Stimulated activated CD4-positive, alpha-beta T cell treated with anti-CD3 and anti-CD28 coated beads, Interleukin-15, amount 100 ng/mL, for 24 hours (primary cell): ENCODE data around the gene ELF1.
A peak's percentile ranks its signal among the peaks of the same experiment; 100 is the strongest.
"Not testable (repeated sequence)": the region's sequence is repeated elsewhere in the genome, so short reads cannot be mapped to it uniquely, and the experiment has no call there.

Source experiments
- DNase-seq: peaks from one replicate; pipeline ENCODE4 v3.0.0-alpha.2; 2020

Gene ELF1

GRCh38 chr13:41040584-41041334 is 21.6 kb upstream of the ELF1 start:
- DNase-seq, result no peak

DNA sequence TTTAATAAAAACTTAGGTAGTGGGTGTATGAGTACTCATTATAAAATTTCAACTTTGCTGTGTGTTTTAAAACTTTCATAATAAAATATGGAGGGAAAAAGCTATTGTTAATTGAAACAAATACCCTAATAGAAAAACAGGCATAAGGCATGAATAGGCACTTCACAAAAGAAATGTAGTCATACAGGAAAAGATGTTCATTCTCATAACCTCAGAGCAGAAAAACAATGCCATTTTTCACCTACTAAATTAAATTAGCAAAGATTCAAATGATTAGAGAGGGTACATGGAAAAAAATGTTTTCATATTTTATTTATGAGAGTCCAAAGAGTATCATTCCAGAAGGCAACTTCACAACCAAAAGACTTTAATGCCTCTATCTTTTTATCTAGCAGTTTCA is 20.6 kb upstream of the ELF1 start:
- no peak for DNase-seq

- not testable (repeated sequence) for DNase-seq
Measured at GRCh38 chr13:41036557-41036956, 17.4 kb upstream of the ELF1 start.

- DNase-seq, result no peak
Measured at GRCh38 chr13:41034881-41035280, 15.8 kb upstream of the ELF1 start.

GRCh38 chr13:41034382-41034781 is 15.3 kb upstream of the ELF1 start:
- no peak for DNase-seq

DNA sequence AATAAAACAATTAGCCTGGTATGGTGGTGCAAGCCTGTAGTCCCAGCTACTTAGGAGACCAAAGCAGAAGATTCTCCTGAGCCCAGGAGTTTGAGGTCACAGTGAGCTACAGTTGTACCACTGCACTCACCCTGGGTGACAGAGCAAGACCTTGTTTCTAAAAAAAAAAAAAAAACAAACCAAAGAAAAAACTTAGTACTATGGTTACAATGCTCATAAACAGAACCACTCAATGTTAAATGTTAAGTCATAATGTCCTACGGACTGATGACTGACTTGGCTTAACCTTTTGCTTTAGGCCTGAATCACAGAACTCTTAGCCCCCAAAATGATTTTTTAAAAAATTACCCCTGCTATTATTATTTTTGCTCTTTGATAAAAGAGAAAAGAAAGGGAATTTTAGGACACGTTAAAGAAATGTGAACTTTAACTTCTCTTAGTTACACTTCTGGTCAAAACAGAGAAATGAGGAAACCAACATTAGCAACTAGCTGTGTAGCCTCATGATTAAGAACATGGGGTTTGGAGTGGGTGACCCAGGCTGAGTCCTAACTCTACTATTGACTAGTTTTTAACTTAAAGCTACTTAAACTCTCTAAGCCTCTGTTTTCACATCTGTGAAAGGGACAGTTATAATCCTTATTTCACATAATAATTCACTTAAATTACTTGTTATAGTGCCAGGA is 13.7 kb upstream of the ELF1 start:
- DNase-seq, result no peak

DNA sequence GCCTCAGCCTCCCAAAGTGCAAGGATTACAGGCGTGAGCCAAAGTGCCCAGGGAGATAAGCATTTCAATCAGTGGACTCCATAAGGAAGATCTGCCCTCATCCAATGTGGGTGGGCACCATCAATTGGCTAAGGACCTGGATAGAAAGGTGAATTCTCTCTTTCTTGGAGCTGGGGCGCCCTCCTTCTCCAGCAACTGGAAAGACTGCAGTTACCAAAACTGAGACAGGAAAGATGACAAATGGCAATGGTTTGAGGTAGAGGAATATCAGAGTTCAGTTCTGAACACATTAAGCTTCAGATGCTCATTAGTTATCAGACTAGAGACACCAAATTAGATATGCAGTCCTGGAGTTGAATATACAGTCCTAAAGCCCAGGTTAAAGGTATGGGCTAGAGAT is 10.5 kb upstream of the ELF1 start:
- DNase-seq, result peak; percentile 19

GRCh38 chr13:41028051-41028450 is 8.9 kb upstream of the ELF1 start:
- no peak for DNase-seq

- DNase-seq, result no peak
Measured at GRCh38 chr13:41026788-41027187, 7.7 kb upstream of the ELF1 start.

DNA sequence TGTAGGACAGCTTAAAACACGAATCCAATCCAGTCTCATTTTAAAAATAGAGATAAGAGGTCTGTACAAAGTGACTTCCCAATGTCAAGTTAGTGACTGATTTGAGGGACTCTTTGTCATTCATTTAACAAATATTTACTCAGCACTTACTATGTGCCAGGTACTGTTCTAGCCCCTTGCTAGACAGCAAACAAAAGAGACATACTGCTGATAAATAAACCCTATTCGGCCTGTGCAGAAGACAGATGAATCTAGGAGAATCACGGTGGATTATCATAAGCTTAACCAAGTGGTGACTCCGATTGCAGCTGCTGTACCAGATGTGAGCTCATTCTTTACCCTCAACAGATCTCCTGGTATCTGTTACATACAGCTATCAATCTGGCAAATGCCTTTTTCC is 6.4 kb upstream of the ELF1 start:
- DNase-seq, result no peak

- no peak for DNase-seq
Measured at GRCh38 chr13:41019578-41020347, 647 bp upstream of the ELF1 start.

GRCh38 chr13:41018602-41018948 is 541 bp downstream of the ELF1 start:
- no peak for DNase-seq

DNA sequence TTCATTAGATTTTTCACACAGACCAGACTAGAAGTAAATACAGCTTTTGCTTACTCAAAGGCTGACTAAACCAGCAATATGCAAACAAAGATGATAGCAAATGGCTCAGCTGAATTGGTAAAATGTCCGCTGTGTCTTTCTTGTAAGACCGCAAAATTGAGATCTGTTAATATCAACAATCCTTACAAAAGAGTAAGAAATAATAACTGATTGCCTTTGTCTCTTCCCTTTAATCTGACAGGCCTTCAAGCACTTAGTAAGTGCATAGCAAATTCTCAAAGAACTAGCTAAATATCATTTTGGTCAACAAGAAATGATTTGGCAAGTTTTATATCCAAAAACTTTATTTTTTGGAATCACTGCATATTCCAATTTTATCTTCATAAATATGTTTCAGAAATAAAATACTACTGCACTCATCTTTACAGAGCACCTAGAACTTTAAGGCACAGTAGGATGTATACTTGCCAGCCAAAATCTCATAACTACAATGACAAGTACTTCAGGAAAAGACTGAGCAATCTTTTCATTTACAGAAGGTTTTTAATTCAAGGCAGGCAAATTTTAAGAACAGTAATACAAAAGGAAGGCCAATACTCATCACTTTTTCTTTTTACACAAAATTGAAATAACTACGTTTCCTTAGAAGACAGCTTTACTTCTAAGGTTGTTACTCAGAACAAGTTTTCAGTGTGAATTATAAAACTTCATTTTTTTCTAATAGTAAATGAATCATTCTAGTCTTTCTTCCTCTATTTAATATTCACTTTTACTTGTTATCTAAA is 1.1 kb downstream of the ELF1 start:
- no peak for DNase-seq

DNA sequence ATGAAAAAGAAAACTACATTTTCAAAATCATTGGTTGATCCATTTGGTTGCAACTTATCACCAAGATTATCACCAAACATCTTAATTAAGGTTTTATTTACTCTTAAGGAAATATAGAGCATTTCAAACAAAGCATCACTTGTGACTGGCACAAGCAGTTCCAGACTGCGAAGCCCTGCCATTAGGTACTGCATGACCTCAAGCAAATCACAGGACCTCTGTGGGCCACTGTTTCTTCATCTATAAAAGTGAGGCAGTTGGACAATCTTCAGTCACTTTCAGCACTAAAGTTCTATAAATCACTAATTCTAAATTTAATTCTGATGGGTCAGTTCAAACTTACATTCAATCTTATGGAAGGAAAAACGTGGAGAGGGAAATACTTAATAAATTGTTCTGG is 2.0 kb downstream of the ELF1 start:
- DNase-seq, result peak; percentile 26

- DNase-seq, result no peak
Measured at GRCh38 chr13:41015920-41016319, 3.2 kb downstream of the ELF1 start.

GRCh38 chr13:41013835-41014234 is 5.3 kb downstream of the ELF1 start:
- DNase-seq, result no peak

DNA sequence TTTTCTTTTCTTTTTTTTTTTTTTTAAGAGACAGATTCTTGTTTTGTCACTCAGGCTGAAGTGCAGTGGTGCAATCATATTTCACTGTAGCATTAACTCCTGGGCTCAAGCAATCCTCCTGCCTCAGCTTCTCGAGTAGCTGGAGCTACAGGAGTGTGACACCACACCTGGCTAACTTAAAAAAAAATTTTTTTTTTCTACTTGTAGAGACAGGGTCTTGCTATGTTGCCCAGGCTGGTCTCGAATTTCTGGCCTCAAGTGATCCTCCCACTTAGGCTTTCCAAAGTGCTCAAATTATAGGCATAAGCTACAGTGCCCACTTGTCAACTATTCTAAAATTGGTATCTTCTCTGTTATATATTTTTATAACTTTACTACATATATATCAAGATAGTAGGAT is 6.6 kb downstream of the ELF1 start:
- DNase-seq, result no peak

- no peak for DNase-seq
Measured at GRCh38 chr13:41011382-41011956, 7.6 kb downstream of the ELF1 start.

GRCh38 chr13:41008349-41008980 is 10.7 kb downstream of the ELF1 start:
- no peak for DNase-seq

- DNase-seq, result no peak
Measured at GRCh38 chr13:41007744-41008128, 11.4 kb downstream of the ELF1 start.

DNA sequence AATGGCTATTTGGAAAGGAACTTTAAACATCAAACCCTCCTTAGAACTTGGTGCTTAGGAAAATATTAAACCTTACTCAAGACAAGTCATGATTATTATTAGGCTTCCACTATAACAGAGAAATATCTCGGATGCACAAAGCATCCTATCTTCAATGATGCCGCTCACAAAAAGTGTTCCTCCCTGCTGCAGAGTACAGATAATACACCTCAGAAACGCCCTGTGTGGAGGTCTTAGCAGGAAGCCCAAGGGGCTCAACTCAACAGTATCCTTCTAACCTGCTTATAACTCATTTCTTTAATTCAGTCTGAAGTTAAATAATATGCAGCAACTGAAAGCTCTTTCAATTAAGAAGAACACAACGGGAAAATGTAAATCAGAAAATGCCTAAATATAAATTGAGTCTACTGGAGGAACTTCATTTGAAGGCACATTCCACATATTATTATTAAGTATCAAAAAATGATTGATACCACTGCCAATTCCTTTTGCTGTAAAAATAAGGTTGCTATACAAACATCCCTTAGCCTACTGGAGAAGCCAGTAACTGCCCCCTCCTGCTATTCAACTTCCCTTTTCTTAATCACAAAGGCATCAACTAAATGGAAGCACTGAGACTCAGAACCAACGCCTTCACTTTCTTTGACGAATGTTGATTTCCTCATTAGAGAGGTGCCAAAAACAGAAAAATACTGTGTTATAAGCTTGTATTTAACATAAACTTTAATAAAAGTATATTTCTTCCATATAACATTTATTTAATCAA is 12.0 kb downstream of the ELF1 start:
- DNase-seq, result no peak

DNA sequence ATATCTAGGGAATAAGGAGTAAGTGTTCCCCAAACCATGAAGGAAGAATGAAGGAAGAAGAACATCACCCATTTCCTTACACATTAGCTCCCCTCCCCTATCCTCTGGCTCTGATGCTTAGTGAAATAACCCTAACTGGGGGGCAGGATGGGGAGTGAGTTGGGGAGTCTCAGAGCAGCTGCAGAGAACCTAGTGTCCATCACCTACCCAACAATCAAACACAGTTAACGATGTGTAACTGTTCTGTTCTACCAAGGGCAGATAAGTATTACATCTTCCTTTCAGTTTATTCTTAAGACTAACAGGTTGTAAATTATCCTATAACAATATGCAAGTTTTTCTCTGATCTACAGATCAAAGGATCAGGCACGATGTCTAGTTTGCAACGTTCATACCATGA is 12.8 kb downstream of the ELF1 start:
- DNase-seq, result no peak
